ENCODE measurements around the gene SDE2.
"Not testable (repeated sequence)": the region's sequence is repeated elsewhere in the genome, so short reads cannot be mapped to it uniquely, and the experiment has no call there.

The SDE2 gene

DNA sequence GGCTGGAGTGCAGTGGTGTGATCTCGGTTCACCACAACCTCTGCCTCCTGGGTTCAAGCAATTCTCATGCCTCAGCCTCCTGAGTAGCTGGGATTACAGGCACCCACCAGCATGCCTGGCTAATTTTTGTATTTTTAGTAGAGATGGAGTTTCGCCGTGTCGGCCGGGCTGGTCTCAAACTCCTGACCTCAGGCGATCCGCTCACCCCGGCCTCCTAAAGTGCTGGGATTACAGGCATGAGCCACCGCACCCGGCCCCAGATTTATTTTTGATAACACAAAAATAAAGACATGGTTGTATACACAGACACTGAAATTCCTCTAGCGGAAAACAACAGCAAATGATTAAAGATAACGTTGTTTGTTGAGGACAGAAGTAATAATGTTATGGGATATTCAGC lies 24.0 kb downstream of the SDE2 start:
- DNase-seq (ENCODE audit: low read depth in 3 of 3), result not testable (repeated sequence)

DNA sequence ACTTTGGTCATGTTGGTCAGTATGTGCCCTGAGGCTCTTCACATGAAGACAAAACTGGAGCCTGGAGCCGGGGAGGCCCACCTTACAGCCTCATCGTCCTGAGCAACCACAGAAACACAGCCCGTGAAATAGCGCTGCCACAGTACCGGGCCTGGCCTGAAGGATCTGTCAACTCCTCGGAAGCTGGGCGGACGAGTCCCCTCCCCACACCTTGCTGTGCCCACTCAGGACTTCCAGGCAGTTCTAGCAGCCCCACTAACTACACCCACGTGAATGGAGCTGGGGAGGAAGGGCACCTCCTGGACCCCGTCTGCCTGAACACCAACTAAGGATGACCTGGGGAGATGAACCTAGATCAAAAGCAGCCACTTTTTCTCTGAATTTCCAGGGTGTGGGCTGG lies 24.7 kb downstream of the SDE2 start:
- DNase-seq (ENCODE audit: low read depth in 3 of 3), result no peak

DNA sequence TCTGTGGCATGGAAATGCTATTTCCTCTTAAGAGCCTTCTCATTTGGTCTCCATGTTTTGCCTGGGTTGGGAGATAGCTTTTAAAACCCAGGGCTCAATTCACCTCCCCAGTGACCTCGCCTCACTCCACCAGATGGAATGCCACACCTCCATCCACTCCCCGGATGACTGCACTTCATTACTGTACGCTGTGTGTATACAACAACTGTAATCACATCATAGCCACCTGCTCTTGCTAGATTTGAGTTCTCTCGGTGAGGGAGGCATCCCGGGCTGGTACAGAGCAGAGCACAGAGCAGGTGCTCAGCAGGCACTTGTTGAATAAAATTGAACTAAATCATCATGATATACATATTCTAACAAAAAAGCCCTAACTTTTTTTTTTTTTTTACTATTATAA lies 26.0 kb downstream of the SDE2 start:
- no peak for DNase-seq (ENCODE audit: low read depth in 3 of 3)

DNA sequence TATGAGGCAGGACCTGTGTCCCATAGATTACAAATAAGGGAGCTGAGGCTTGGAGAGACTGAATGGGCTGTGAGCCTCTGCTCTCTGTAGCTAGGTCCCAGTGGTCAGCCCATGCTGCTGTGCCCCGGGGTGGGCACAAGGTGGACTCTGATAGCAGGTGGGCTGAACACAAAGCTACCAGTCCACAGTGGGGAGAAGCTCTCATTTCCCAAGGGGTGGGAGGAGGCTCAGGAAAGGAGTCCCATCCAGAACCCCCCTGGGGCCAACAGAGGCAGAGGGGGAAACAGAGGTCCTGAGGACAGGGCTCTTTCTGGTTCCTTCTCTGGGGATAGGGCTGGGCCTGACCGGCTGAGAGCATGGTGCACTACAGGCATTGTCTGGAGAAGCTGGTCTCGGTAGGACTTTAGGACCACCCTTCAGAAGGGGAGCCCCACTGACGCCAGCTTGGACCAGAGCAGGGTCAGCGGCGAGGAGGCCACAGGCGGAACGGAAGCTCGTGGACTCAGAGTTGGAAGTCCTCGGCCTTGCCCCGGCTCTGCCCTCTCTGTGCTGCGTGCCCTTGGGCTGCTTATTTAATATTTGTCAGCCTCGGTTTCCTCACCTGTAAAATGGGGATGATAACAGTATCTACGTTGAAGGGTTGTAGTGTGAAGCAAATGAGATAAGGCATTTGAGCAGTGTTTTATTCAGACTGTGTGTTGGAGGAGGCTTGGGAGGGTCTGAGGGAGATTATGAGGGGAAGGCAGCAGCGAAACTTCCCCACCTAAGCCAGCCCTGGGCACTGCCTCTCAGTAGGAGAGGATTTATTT lies 26.6 kb downstream of the SDE2 start:
- no peak for DNase-seq (ENCODE audit: low read depth in 3 of 3)

DNA sequence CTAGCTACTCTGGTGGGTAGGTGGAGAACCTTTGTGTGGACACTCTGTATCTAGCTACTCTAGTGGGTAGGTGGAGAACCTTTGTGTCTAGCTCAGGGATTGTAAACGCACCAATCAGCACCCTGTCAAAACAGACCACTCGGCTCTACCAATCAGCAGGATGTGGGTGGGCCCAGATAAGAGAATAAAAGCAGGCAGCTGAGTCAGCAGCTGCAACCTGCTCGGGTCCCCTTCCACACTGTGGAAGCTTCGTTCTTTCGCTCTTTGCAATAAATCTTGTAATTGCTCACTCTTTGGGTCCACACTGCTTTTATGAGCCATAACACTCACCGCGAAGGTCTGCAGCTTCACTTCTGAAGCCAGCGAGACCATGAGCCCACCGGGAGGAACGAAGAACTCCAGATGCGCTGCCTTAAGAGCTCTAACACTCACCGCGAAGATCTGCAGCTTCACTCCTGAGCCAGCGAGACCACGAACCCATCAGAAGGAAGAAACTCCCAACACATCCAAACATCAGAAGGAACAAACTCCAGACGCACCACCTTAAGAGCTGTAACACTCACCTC lies 28.5 kb downstream of the SDE2 start:
- DNase-seq (ENCODE audit: low read depth in 3 of 3), result not testable (repeated sequence)

DNA sequence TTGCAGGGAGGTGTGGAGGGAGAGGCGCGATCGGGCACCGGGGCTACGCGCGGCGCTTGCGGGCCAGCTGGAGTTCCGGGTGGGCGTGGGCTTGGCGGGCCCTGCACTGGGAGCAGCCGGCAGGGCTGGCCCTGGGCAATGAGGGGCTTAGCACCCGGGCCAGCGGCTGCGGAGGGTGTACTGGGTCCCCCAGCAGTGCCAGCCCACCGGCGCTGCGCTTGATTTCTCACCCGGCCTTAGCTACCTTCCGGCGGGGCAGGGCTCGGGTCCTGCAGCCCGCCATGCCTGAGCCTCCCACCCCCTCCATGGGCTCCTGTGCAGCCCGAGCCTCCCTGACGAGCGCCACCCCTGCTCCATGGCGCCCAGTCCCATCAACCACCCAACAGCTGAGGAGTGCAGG lies 29.4 kb downstream of the SDE2 start:
- DNase-seq (ENCODE audit: low read depth in 3 of 3), result not testable (repeated sequence)

DNA sequence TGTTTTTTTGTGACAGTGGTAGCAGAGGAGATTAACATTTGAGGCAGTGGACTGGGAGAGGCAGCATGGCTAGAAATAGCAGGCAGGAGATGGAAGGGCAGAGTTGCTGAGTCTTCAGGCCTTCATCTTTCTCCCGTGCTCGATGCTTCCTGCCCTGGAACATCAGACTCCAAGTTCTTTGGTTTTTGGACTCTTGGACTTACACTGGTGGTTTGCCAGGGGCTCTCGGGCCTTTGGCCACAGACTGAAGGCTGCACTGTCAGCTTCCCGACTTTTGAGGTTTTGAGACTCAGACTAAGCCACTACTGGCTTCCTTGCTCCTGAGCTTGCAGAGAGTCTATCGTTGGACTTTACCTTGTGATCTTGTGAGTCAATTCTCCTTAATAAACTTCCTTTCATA lies 33.9 kb downstream of the SDE2 start:
- no peak for DNase-seq (ENCODE audit: low read depth in 3 of 3)

DNA sequence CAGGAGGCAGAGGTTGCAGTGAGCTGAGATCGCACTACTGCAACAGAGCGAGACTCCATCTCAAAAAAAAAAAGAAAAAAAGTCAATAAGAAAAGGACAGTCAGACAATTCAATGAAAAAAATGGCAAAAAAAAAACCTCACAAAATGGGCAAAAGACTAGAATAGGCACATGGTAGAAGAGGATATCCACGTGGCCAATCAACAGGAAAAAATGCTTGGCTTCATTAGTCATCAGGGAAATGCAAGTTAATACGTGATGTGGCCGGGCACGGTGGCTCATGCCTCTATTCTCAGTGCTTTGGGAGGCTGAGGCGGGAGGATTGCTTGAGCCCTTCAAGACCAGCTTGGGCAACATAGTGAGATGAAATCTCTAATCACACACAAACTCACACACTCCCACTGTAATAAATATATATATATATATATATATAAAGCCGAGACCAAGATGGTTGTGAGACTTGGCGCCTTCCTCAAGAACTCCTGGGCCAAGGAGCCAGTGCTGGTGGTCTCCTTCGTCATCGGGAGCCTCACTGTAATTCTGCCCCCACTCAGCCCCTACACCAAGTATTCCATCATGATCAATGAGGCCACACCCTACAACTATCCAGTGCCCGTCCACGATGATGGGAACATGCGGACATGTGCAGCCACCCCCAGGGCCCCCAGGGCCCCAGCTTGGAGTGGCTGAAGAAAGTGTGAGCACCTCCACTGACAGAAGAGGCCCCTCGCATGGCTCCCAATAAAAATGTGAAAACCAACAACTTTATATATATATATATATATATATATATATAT lies 35.2 kb downstream of the SDE2 start:
- no peak for DNase-seq (ENCODE audit: low read depth in 3 of 3)

DNA sequence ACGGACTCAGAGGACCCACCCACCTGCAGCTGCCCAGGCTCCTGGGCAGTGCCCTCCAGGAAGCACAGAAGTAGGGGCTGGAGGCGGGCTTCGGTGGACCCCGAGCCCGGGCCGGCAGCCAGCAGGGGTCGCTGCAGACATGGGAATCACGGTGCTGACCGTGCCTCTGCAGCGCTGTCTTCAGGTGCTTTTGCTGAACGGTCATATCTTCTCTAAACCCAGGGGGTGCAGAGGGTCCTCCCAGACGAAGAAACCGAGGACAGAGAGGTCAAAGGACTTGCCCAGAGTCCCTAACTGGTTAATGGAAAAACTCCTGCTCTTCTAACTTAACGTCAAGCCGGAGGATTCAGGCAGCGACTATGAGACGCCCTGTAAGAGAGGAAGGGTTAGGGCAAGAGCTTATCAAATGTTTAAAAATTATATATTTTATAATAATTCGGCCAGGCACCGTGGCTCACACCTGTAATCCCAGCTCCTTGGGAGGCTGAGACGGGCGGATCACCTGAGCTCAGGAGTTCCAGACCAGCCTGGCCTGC lies 36.6 kb downstream of the SDE2 start:
- DNase-seq (ENCODE audit: low read depth in 3 of 3), result peak; percentile 14 to 71 (median 33)

DNA sequence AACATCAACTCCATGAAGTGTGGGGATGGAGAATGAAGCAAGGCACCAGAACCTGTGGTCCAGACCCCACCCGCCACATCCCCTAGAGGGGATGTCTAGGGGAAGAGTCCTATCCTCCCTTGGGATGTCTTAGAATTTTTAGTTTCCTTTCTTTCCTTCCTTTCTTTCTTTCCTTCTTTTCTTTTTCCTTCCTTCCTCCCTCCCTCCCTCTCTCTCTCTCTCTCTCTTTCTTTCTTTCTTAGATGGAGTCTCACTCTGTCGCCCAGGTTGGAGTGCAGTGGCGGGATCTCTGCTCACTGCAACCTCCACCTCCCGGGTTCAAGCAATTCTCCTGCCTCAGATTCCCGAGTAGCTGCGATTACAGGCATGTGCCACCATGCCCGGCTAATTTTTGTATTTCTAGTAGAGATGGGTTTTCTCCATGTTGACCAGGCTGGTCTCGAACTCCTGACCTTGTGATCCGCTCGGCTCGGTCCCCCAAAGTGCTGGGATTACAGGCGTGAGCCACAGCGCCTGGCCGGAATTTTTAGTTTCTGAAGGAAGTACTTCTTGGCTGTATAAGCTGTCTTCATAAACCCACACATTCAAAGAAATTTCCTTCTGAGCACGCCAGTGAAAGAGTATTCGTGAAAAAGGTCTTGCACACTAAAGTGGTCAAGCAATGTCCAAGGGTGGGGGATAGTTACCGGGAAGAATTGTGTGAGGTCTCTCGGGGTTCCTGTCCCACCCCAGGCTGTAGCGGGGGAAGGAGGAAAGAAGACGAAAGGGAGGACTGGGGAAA lies 37.3 kb downstream of the SDE2 start:
- no peak for DNase-seq (ENCODE audit: low read depth in 3 of 3)

DNA sequence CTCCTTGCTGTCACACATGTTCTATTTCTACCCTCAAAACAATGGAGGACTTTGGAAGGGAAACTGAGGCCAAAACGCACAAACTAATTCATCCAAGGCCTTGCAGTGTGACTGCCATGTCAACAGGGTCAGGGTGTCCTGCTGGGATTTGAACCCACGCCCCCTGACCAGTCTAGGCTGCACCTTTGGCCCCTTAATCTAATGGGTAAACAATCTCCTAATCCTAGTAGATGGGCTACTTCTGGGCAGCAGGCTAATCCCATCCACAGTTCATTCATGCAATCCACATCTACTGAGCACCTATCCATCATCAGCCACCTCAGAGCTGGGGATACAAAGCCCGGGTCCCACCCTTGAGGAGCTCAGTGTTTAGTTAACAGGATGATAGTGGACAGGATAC lies 41.1 kb downstream of the SDE2 start:
- DNase-seq (ENCODE audit: low read depth in 3 of 3), result no peak

DNA sequence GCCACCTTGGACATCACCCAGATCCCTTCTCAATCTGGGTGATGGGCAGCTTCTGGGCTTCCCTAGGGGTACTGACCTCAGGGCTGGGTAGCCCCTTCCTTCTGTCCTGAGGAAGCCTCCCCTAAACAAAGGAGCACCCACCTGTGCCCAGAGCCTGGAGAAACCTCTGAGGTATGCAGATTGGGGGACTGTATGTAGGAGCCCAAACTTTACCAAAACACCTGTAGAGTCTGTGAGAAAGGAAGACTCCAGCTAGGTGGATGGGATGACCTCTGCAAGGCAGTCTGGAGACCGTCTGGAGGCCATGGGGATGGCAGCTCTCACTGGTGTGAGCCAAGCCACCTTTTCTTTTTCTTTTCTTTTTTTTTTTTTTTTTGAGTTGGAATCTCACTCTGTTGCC lies 44.4 kb downstream of the SDE2 start:
- DNase-seq (ENCODE audit: low read depth in 3 of 3), result no peak

DNA sequence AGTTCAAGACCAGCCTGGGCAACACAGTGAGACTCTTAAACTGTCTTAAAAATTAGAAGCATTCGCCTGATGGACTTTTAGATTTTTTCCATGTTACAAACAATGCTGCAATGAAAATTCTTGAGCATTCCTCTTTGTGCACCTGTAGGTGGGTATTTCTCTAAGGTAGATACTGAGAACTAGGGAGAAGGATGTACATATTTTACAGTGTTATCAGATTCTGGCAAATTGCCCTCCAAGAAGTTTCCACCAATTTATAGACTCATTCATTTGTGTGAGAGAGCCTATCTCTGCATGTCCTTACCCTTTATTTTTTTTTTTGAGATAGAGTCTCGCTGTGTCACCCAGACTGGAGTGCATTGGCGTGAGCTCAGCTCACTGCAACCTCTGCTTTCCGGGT lies 45.8 kb downstream of the SDE2 start:
- no peak for DNase-seq (ENCODE audit: low read depth in 3 of 3)

DNA sequence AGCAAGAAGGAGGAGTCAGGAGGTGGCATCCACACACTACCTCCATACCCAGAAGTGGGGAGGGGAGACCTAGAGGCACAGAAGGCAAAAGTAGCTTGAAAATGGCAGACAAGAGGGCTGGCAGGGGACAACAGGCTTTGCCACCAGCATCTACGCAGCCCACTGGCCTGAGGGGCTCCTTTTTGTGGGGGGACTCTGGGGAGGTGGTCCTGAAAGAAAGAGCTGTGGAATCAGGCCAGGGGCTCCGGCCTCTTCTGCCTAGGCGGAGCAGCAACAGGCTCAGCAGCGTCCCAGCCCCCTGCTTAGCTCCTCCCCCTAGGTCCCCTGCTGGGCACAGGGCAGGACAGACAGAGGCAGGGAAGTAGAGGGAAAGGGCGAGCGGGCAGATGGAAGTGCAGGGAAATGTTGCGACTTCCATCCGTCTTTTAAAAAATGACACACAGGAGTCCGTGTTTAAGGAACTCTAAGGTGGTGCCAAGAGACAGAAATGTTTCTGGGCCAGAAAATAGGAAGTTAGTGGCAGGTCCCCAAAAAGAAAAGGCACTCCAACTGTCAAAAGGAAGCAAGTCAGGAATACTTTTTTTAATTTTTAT lies 48.1 kb downstream of the SDE2 start:
- DNase-seq (ENCODE audit: low read depth in 3 of 3), result no peak

DNA sequence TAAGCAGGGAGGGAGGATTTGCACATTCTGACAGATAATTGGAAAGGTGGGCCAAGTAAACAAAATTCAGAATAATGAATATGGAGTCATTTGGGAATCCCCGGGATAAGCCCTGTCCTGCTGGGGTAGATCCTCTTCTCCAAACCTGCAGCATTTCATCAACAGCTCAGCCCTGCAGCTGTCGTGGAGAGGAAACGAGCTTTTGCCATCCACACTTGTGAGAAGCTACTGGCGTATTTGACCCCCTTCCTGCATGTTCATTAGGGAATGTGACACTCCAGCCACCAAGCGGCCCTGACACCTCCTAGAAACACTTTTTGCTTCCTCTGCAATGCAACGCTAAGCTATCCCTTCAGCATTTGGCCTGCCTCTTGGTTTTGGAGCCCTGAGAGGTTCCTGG lies 50.1 kb downstream of the SDE2 start:
- DNase-seq (ENCODE audit: low read depth in 3 of 3), result no peak

DNA sequence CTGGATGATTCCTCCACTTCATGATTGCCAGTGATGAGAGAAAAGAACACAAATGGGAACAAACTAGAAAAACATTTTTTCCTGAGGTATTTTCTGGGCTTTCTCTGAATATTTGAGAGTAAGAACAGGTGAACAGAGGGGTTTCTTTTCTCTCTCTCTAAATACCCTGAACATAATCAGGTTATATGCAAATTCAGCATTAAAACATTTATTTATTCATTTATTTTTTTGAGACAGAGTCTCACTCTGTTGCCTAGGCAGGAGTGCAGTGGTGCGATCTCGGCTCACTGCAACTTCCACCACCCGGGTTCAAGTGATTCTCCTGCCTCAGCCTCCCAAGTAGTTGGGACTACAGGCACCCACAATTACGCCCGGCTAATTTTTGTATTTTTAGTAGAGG lies 52.3 kb downstream of the SDE2 start:
- DNase-seq (ENCODE audit: low read depth in 3 of 3), result no peak

DNA sequence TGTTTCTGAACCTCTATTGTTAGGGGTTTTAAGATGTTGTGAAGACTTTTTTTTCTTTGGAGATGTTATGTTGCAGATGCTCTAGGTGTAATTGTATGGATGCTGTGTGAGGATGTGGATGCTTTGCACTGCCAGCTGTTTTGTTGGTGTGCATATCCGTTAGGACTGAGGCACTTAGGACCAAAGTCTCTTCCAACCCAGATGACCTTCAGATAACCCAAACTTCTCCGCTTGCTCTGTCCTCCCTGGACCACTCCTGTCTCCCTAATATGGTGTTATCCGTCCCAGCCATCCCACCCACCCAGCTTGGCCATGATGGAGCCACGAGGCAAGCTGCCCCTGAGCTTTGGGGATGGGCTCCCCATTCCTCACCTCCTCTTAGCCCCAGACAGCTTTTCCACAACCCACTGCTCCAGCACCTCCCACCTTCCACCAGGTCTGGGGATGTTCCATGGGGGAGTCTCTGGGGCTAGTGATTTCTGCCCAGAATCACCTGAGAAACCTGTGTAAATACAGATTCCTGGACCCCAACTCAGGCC lies 53.0 kb downstream of the SDE2 start:
- DNase-seq (ENCODE audit: low read depth in 3 of 3), result no peak

DNA sequence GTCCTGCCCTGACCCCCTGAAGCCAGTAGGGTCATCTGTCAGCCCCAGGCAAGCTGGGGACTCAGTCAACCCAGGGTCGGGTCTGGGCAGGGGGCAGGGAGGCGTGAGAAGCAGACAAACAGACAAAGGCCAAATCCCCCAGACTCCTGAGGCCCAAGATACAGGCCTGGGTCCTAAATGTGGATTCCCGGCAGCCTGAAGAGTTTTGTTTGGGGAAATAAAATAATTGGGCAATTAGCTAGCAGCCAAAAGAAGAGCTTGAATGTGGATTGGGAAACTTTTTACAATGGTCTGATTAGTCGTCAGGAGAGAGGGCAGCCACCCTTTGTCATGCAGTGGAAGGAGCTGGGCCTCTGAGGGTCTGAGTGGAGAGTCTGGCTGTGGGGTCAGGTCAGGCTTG lies 53.6 kb downstream of the SDE2 start:
- no peak for DNase-seq (ENCODE audit: low read depth in 3 of 3)

DNA sequence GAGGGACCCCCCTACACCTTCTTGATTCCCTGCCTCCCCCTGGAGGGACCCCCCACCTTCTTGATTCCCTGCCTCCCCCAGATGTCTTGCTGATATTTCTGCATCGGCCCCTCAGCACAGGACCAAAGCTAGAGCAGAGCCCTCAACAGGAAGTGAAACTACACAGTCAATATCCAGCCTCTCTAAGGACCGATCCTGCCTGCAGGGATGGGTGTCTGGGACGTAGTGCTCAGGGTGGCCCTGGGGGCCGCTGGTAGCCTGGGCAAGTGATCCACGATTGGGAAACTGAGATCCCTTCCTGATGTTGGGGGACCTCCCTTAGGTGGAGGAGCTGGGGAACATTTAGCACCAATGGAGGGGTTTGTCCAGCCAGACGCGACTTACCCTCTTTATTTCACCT lies 54.2 kb downstream of the SDE2 start:
- DNase-seq (ENCODE audit: low read depth in 3 of 3), result no peak

DNA sequence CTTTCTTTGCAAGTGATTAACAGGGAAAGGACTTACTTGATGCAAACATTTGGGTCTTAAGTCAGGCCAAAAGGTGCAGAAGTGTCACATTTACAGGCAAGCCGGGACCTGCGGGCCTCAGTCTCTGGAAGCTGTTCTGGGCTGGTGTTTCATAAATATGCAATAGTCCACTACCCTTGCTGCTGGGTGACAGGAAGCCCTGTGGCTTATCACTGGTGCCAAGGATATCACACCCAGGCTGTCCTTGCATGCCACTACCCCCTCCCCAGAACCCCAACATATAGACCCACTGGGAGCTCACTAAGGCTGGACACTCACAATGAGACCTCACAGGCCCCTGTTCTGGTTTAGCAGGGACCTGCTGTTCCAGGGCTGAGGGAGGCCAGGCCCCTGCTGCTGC lies 54.8 kb downstream of the SDE2 start:
- no peak for DNase-seq (ENCODE audit: low read depth in 3 of 3)

DNA sequence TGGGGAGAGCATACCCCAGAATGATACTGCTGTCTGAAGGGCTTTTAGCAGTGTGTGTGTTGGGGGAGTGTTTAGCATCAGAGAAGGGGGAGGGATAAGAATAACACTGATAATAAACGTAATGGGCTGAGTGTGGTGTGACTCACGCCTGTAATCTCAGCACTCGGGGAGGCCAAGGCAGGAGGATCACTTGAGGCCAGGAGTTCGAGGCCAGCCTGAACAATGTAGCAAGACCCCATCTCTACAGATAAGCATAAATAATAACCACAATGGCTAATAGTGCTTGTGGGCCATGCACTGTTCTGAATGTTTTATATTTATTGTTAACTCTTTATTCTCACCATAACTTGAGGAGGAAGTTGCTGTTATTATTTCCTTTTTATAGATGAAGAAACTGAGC lies 55.6 kb downstream of the SDE2 start:
- no peak for DNase-seq (ENCODE audit: low read depth in 3 of 3)

Data from stimulated activated CD4-positive, alpha-beta T cell treated with anti-CD3 and anti-CD28 coated beads, TNF-alpha, amount 100 ng/mL, for 24 hours (primary cell).